HG03066 (cell line): ENCODE data around the gene VPS29.
"Not testable (repeated sequence)": the region's sequence is repeated elsewhere in the genome, so short reads cannot be mapped to it uniquely, and the experiment has no call there.

ENCODE experiments used
- ATAC-seq: cut with Tn5 transposase; IDR thresholded peaks from one replicate; pipeline ENCODE4 v1.9.1; 2021; ENCODE audit warnings: low read depth; ENCODE audit not compliant: unreplicated experiment

Gene VPS29

GRCh38 chr12:110501752-110502738, at the start of gene VPS29, which contains the start of gene RAD9B:
TSS of gene VPS29 (minus strand) at chr12:110502111. CDS start at chr12:110502051, 60 bp downstream.
TSS of gene RAD9B (plus strand) at chr12:110502331. CDS start at chr12:110502338, 7 bp downstream.
- peak; percentile 93 for ATAC-seq

GRCh38 chr12:110550981-110551380, 49.1 kb upstream of the VPS29 start:
- no peak for ATAC-seq

- ATAC-seq: no peak
These were observed 47.8 kb upstream of the VPS29 start for GRCh38 chr12:110549716-110550115.

- ATAC-seq: no peak
These were observed 46.8 kb upstream of the VPS29 start for GRCh38 chr12:110548678-110549077.

- ATAC-seq: no peak
These were observed 45.2 kb upstream of the VPS29 start for GRCh38 chr12:110547090-110547489.

- no peak for ATAC-seq
These were observed 44.4 kb upstream of the VPS29 start for GRCh38 chr12:110546339-110546738.

- ATAC-seq: no peak
These were observed 43.9 kb upstream of the VPS29 start for GRCh38 chr12:110545812-110546211.

- ATAC-seq: not testable (repeated sequence)
These were observed 43.3 kb upstream of the VPS29 start for GRCh38 chr12:110545259-110545658.

- no peak for ATAC-seq
These were observed 42.1 kb upstream of the VPS29 start for GRCh38 chr12:110543965-110544364.

- peak; percentile 61 for ATAC-seq
These were observed 41.5 kb upstream of the VPS29 start for GRCh38 chr12:110543252-110543959.

- ATAC-seq: no peak
These were observed 38.1 kb upstream of the VPS29 start for GRCh38 chr12:110540048-110540447.

- ATAC-seq: no peak
These were observed 37.1 kb upstream of the VPS29 start for GRCh38 chr12:110538869-110539622.

- ATAC-seq: no peak
These were observed 35.9 kb upstream of the VPS29 start for GRCh38 chr12:110537605-110538409.

- no peak for ATAC-seq
These were observed 35.1 kb upstream of the VPS29 start for GRCh38 chr12:110536834-110537604.

- no peak for ATAC-seq
These were observed 32.9 kb upstream of the VPS29 start for GRCh38 chr12:110534811-110535210.

- no peak for ATAC-seq
These were observed 31.7 kb upstream of the VPS29 start for GRCh38 chr12:110533607-110534006.

- no peak for ATAC-seq
These were observed 30.7 kb upstream of the VPS29 start for GRCh38 chr12:110532644-110533043.

GRCh38 chr12:110531741-110532333, 29.9 kb upstream of the VPS29 start:
- peak; percentile 82 for ATAC-seq

- ATAC-seq: no peak
These were observed 28.6 kb upstream of the VPS29 start for GRCh38 chr12:110530511-110530910.
